Tibial nerve (tissue), 4 donors: Measurements from ENCODE around the gene MYG1. TPM values are rescaled to one million over a fixed set of nuclear protein-coding genes. Genes with fewer than 3 reads are reported as not detected.

Experiments
- DNase-seq, 2 donors: peaks; one replicate each; pipeline ENCODE4 v3.0.0-alpha.2; 2019; ENCODE audit warnings: low spot score in 2 of 2
- H3K27ac ChIP-seq, 4 donors: fragments of 200-600 bp; sonication (generic) in 3 of 4; one replicate each; pipeline ENCODE4 v1.5.1; 2017 to 2019; ENCODE audit warnings: mild to moderate bottlenecking in 1 of 4
- H3K27me3 ChIP-seq, 2 donors: fragments of 200-600 bp; sonication (generic) in 1 of 2; one replicate each; pipeline versions ENCODE4 v1.5.1 to v1.6.0; 2017 to 2019
- H3K36me3 ChIP-seq, 3 donors: fragments of 200-600 bp; sonication (generic); one replicate each; pipeline ENCODE4 v1.5.1; 2018 to 2019
- H3K4me1 ChIP-seq, 4 donors: fragments of 200-600 bp; sonication (generic) in 3 of 4; one replicate each; pipeline ENCODE4 v1.5.1; 2017 to 2019
- H3K4me3 ChIP-seq, 4 donors: fragments of 200-600 bp; sonication (generic) in 3 of 4; one replicate each; pipeline ENCODE4 v1.5.1; 2017 to 2019; ENCODE audit warnings: mild to moderate bottlenecking in 1 of 4, moderate library complexity in 1 of 4
- H3K9me3 ChIP-seq, 4 donors: fragments of 200-600 bp; sonication (generic) in 3 of 4; one replicate each; pipeline ENCODE4 v1.5.1; 2017 to 2019
- CTCF ChIP-seq, 5 experiments: fragments of 200-600 bp in 3 of 5; fragments of 450-650 bp in 2 of 5; sonication (generic) in 3 of 5; IDR thresholded peaks; one replicate each; pipeline ENCODE4 v1.5.1; 2016 to 2019; ENCODE audit warnings: antibody characterized with exemption in 5 of 5, mild to moderate bottlenecking in 3 of 5, moderate library complexity in 2 of 5
- EP300 ChIP-seq, 2 donors: sonication (generic); formaldehyde crosslinking; IDR thresholded peaks; one replicate each; pipeline ENCODE4 v1.6.1; 2017; ENCODE audit warnings: antibody characterized with exemption in 2 of 2, mild to moderate bottlenecking in 1 of 2
- POLR2A ChIP-seq, 2 donors: fragments of 450-650 bp; IDR thresholded peaks; one replicate each; pipeline ENCODE4 v1.6.1; 2017; ENCODE audit warnings: antibody characterized with exemption in 2 of 2, mild to moderate bottlenecking in 2 of 2, moderate library complexity in 2 of 2
- WGBS, 2 donors: methylation state at CpG; one replicate each; pipeline ENCODE4 v1.1.5; 2018; 5-methylcytosine and 5-hydroxymethylcytosine counted together
- total RNA-seq, 4 donors: library from RNA; depleted of rRNA; stranded (reverse); fragments of >200 nt; gene quantifications; one replicate each; pipeline ENCODE4 v1.1.0, GENCODE V29; 2016

Gene MYG1
- total RNA-seq, 4 donors from 2014 or later = 49.2 to 82.8 (median 54.3) TPM

- DNase-seq = no peak
- H3K4me3 ChIP-seq = no peak overlapping the region
- no peak overlapping the region for H3K27ac ChIP-seq
- H3K4me1 ChIP-seq = peaks cover 0 to 6% (median 0%) of the 10 kb centered on the region in 4 donors
- 26 to 28% methylated on average over 11 of the region's 11 CpGs for WGBS, 2 donors
- peaks cover 0 to 52% of the 10 kb centered on the region in 2 donors for H3K27me3 ChIP-seq
- no peaks in the 10 kb centered on the region for H3K9me3 ChIP-seq
- no peaks in the 10 kb centered on the region for H3K36me3 ChIP-seq
- TF ChIP-seq POLR2A (IDR thresholded peaks at IDR 0.05) = no peak
Measured at GRCh38 chr12:53338017-53338416, 38.5 kb downstream of the MYG1 start.

- no peak overlapping the region for H3K4me3 ChIP-seq
- 29 to 47% methylated on average over 1 to 6 of the region's 6 CpGs for WGBS, 2 donors
- peaks cover 0 to 6% (median 0%) of the 10 kb centered on the region in 4 donors for H3K4me1 ChIP-seq
- TF ChIP-seq EP300 (IDR thresholded peaks at IDR 0.05) (no peak), CTCF (IDR thresholded peaks at IDR 0.05) (no peak), POLR2A (IDR thresholded peaks at IDR 0.05) (no peak)
- no peaks in the 10 kb centered on the region for H3K9me3 ChIP-seq
- H3K27me3 ChIP-seq = peaks cover 0 to 47% of the 10 kb centered on the region in 2 donors
- no peak for DNase-seq
- H3K27ac ChIP-seq = no peak overlapping the region
- no peaks in the 10 kb centered on the region for H3K36me3 ChIP-seq
Measured at GRCh38 chr12:53338916-53339315, 39.4 kb downstream of the MYG1 start.

GRCh38 chr12:53340398-53340797, 40.9 kb downstream of the MYG1 start:
- peaks cover 0 to 14% (median 2%) of the 10 kb centered on the region in 4 donors for H3K4me1 ChIP-seq
- no peak for DNase-seq
- H3K27ac ChIP-seq = no peak overlapping the region
- peaks cover 0 to 35% of the 10 kb centered on the region in 2 donors for H3K27me3 ChIP-seq
- TF ChIP-seq CTCF (IDR thresholded peaks at IDR 0.05) (no peak), POLR2A (IDR thresholded peaks at IDR 0.05) (no peak), EP300 (IDR thresholded peaks at IDR 0.05) (no peak)
- H3K4me3 ChIP-seq = no peak overlapping the region
- H3K9me3 ChIP-seq = no peaks in the 10 kb centered on the region
- 80 to 82% methylated on average over 9 of the region's 9 CpGs for WGBS, 2 donors
- no peaks in the 10 kb centered on the region for H3K36me3 ChIP-seq

GRCh38 chr12:53343449-53343848, 44.0 kb downstream of the MYG1 start:
- DNase-seq = no peak
- Histone ChIP-seq H3K27ac (no peak overlapping the region), H3K9me3 (no peaks in the 10 kb centered on the region), H3K4me1 (peaks cover 0 to 20% (median 7%) of the 10 kb centered on the region in 4 donors), H3K4me3 (no peak overlapping the region), H3K27me3 (peaks cover 0 to 4% of the 10 kb centered on the region in 2 donors), H3K36me3 (no peaks in the 10 kb centered on the region)
- TF ChIP-seq POLR2A (IDR thresholded peaks at IDR 0.05) (no peak), EP300 (IDR thresholded peaks at IDR 0.05) (no peak), CTCF (IDR thresholded peaks at IDR 0.05) (no peak)
- WGBS, 2 donors = 57 to 61% methylated on average over 3 of the region's 3 CpGs

- no peak for DNase-seq
- Histone ChIP-seq H3K27ac (peak overlapping the region in 3 of 4 donors; percentile 88 to 96 (median 96)), H3K4me1 (peaks cover 0 to 20% (median 7%) of the 10 kb centered on the region in 4 donors), H3K4me3 (peak overlapping the region in 1 of 4 donors; percentile 90), H3K9me3 (no peaks in the 10 kb centered on the region), H3K27me3 (no peaks in the 10 kb centered on the region), H3K36me3 (no peaks in the 10 kb centered on the region)
- WGBS, 2 donors = 93 to 95% methylated on average over 4 of the region's 4 CpGs
- TF ChIP-seq POLR2A (IDR thresholded peaks at IDR 0.05) (no peak), CTCF (IDR thresholded peaks at IDR 0.05) (no peak), EP300 (IDR thresholded peaks at IDR 0.05) (no peak)
Measured at GRCh38 chr12:53343969-53344368, 44.5 kb downstream of the MYG1 start.

GRCh38 chr12:53344487-53344823, 45.0 kb downstream of the MYG1 start:
- no peak for DNase-seq

More at GRCh38 chr12:53344487-53344823, 45.0 kb downstream of the MYG1 start:
- H3K36me3 ChIP-seq = no peaks in the 10 kb centered on the region
- peak overlapping the region; percentile 88 to 96 (median 94) for H3K27ac ChIP-seq
- no peaks in the 10 kb centered on the region for H3K9me3 ChIP-seq
- H3K27me3 ChIP-seq = no peaks in the 10 kb centered on the region
- 4 to 6% methylated on average over 5 to 12 of the region's 19 CpGs for WGBS, 2 donors
- peaks cover 0 to 20% (median 7%) of the 10 kb centered on the region in 4 donors for H3K4me1 ChIP-seq
- no peak for TF ChIP-seq CTCF (IDR thresholded peaks at IDR 0.05)
- peak overlapping the region; percentile 23 to 90 (median 84) for H3K4me3 ChIP-seq
